IMR-90 (cell line): ENCODE measurements around the gene PPP2R2D. TPM values are rescaled to one million over a fixed set of nuclear protein-coding genes. Genes with fewer than 3 reads are reported as not detected.

ENCODE experiments used
- ATAC-seq: fragments of 200-7000 bp; cut with Tn5 transposase; 2 replicates; pipeline ENCODE4 v1.9.1; 2020; ENCODE audit warnings: low read depth, mild to moderate bottlenecking, moderate library complexity
- BruUV-seq: library from RNA; stranded (reverse); fragments of 400-500 nt; replicated peaks from 2 replicates; lab custom pipeline; 2021; lab: Mats Ljungman, UMichigan
- CTCF ChIA-PET: fragments of 300-600 bp; formaldehyde crosslinking; extraction: SDS; loops from one replicate; lab custom pipeline; 2021; ENCODE audit warnings: antibody characterized with exemption; lab: Yijun Ruan, JAX
- POLR2A ChIA-PET: fragments of 300-600 bp; sonication (Branson Sonifier 250); formaldehyde crosslinking; loops from one replicate; lab custom pipeline; 2022; ENCODE audit warnings: antibody characterized with exemption; ENCODE audit not compliant: unreplicated experiment; lab: Charles Lee
- DNase-seq: peaks from one replicate; pipeline ENCODE4 v3.0.0; 2013
- H2AFZ ChIP-seq: replicated peaks from 2 replicates; pipeline ENCODE3; 2013; ENCODE audit warnings: low read length, mild to moderate bottlenecking; ENCODE audit not compliant: poor library complexity
- H2AK5ac ChIP-seq: 2 replicates; pipeline ENCODE4 v1.6.1; 2013; ENCODE audit warnings: low read depth, low read length, inconsistent platforms
- H2AK9ac ChIP-seq: replicated peaks from 2 replicates; pipeline ENCODE3; 2013; ENCODE audit warnings: mild to moderate bottlenecking, low read depth, low read length, moderate library complexity; ENCODE audit not compliant: poor library complexity
- H2BK120ac ChIP-seq: 2 replicates; pipeline ENCODE4 v1.6.1; 2013; ENCODE audit warnings: low read depth, low read length, inconsistent platforms
- H2BK15ac ChIP-seq: 3 replicates; pipeline ENCODE4 v1.6.1; 2013; ENCODE audit warnings: low read depth, low read length, inconsistent platforms
- H2BK20ac ChIP-seq: 2 replicates; pipeline ENCODE4 v1.6.1; 2013; ENCODE audit warnings: low read depth, mild to moderate bottlenecking, inconsistent platforms, low read length, moderate library complexity
- H2BK5ac ChIP-seq: 2 replicates; pipeline ENCODE4 v1.6.1; 2013; ENCODE audit warnings: mild to moderate bottlenecking, low read depth, low read length, inconsistent platforms; ENCODE audit not compliant: poor library complexity, severe bottlenecking
- H3K14ac ChIP-seq: replicated peaks from 2 replicates; pipeline ENCODE4 v1.6.1; 2013; ENCODE audit warnings: low read depth, low read length, inconsistent platforms
- H3K18ac ChIP-seq: 2 replicates; pipeline ENCODE4 v1.6.1; 2013; ENCODE audit warnings: low read depth, low read length, control low read depth
- H3K23ac ChIP-seq: 2 replicates; pipeline ENCODE4 v1.6.1; 2013; ENCODE audit warnings: low read depth, low read length, inconsistent platforms
- H3K27ac ChIP-seq: 2 replicates; pipeline ENCODE4 v1.5.1; 2013; ENCODE audit warnings: mild to moderate bottlenecking, control low read depth, low read length; ENCODE audit not compliant: insufficient read depth
- H3K27me3 ChIP-seq: 2 replicates; pipeline ENCODE4 v1.6.1; 2013; ENCODE audit warnings: low read length; ENCODE audit not compliant: control insufficient read depth, insufficient read depth
- H3K36me3 ChIP-seq: 2 replicates; pipeline ENCODE4 v1.6.1; 2013; ENCODE audit warnings: low read length, mixed read lengths; ENCODE audit not compliant: control insufficient read depth, insufficient read depth
- H3K4ac ChIP-seq: 2 replicates; pipeline ENCODE4 v1.6.1; 2013; ENCODE audit warnings: low read depth, low read length, inconsistent platforms
- H3K4me1 ChIP-seq: 2 replicates; pipeline ENCODE4 v1.6.1; 2013; ENCODE audit warnings: low read length, mixed read lengths; ENCODE audit not compliant: control insufficient read depth, insufficient read depth
- H3K4me2 ChIP-seq: 2 replicates; pipeline ENCODE4 v1.6.1; 2013; ENCODE audit warnings: low read depth, mild to moderate bottlenecking, control low read depth, low read length, moderate library complexity
- H3K4me3 ChIP-seq: 2 replicates; pipeline ENCODE4 v1.5.1; 2013; ENCODE audit warnings: low read depth, mild to moderate bottlenecking, control low read depth, low read length, moderate library complexity; ENCODE audit not compliant: insufficient read depth
- H3K56ac ChIP-seq: 2 replicates; pipeline ENCODE4 v1.6.1; 2013; ENCODE audit warnings: low read length, inconsistent platforms; ENCODE audit not compliant: insufficient read depth; ENCODE audit errors: extremely low read depth
- H3K79me1 ChIP-seq, 2 experiments: 2 replicates each; pipeline ENCODE4 v1.6.1; 2013; ENCODE audit warnings: low read length in 2 of 2, inconsistent platforms in 1 of 2, low read depth in 1 of 2
- H3K9ac ChIP-seq: 2 replicates; pipeline ENCODE4 v1.6.1; 2013; ENCODE audit warnings: low read depth, low read length, control low read depth
- H3K9me1 ChIP-seq: 2 replicates; pipeline ENCODE4 v1.6.1; 2013; ENCODE audit warnings: low read length, inconsistent platforms; ENCODE audit not compliant: insufficient read depth
- H3K9me3 ChIP-seq: 2 replicates; pipeline ENCODE4 v1.6.1; 2013; ENCODE audit warnings: low read length; ENCODE audit not compliant: control insufficient read depth, insufficient read depth
- H4K20me1 ChIP-seq: 2 replicates; pipeline ENCODE4 v1.6.1; 2013; ENCODE audit warnings: low read length, inconsistent platforms; ENCODE audit not compliant: insufficient read depth
- H4K5ac ChIP-seq: 2 replicates; pipeline ENCODE4 v1.6.1; 2013; ENCODE audit warnings: mild to moderate bottlenecking, low read depth, low read length, control low read depth
- H4K8ac ChIP-seq, 2 experiments: 2 replicates each; pipeline ENCODE4 v1.6.1; 2013; ENCODE audit warnings: low read depth in 2 of 2, low read length in 2 of 2, control low read depth in 1 of 2, inconsistent platforms in 1 of 2
- H4K91ac ChIP-seq: 2 replicates; pipeline ENCODE4 v1.6.1; 2013; ENCODE audit warnings: low read depth, low read length, inconsistent platforms; ENCODE audit not compliant: insufficient read depth
- MAFK ChIP-seq: IDR thresholded peaks from 2 replicates; pipeline ENCODE4 v1.6.1; 2012; ENCODE audit warnings: low read depth, low read length, improper control_type of control experiment
- MXI1 ChIP-seq: IDR thresholded peaks from 2 replicates; pipeline ENCODE4 v1.6.1; 2012; ENCODE audit warnings: low read depth, mild to moderate bottlenecking, low read length, moderate library complexity, borderline replicate concordance
- POLR2A ChIP-seq: IDR thresholded peaks from 2 replicates; pipeline ENCODE4 v1.6.1; 2012; ENCODE audit warnings: mild to moderate bottlenecking, low read depth, low read length
- RAD21 ChIP-seq: IDR thresholded peaks from 2 replicates; pipeline ENCODE4 v1.6.1; 2012; ENCODE audit warnings: low read length, improper control_type of control experiment
- SMC3 ChIP-seq: fragments of 150-350 bp; IDR thresholded peaks from 2 replicates; pipeline ENCODE4 v1.6.1; 2016; ENCODE audit warnings: low read depth, mild to moderate bottlenecking, antibody characterized with exemption, low read length, moderate library complexity
- WGBS, 2 experiments: methylation state at CpG; one replicate each; pipeline versions ENCODE4 v1.1.5 to v1.1.7; 2013; ENCODE audit warnings: missing lambda C conversion rate in 2 of 2; ENCODE audit not compliant: insufficient read length in 1 of 2; ENCODE audit errors: extremely low coverage in 2 of 2; 5-methylcytosine and 5-hydroxymethylcytosine counted together
- dilution Hi-C: fragments of 300-500 bp; cut with HindIII; formaldehyde crosslinking; loops from one replicate; pipeline ENCODE4 v1.14.3; 2018; ENCODE audit warnings: low sequenced_read_pairs; ENCODE audit not compliant: unreplicated experiment
- in situ Hi-C: fragments of 300-500 bp; cut with MboI; formaldehyde crosslinking; loops from 3 replicates; pipeline ENCODE4 v1.14.3; 2019; ENCODE audit warnings: low sequenced_read_pairs, inconsistent platforms, mixed read lengths
- intact Hi-C: fragments of 100-400 bp; cut with micrococcal nuclease; formaldehyde crosslinking; loops from 2 replicates; pipeline ENCODE4 v1.10.0; 2022
- polyA plus RNA-seq, 3 experiments: library from polyadenylated mRNA; depleted of rRNA; stranded (reverse); fragments of >200 nt; gene quantifications; 2 replicates each; pipeline ENCODE4 v1.2.3, GENCODE V29; 2012; ENCODE audit warnings: low replicate concordance in 1 of 3
- total RNA-seq: library from RNA; depleted of rRNA; stranded (reverse); fragments of >200 nt; gene quantifications from 2 replicates; pipeline ENCODE4 v1.2.3, GENCODE V29; 2012

The PPP2R2D gene
- total and polyA plus RNA-seq, 2 of the 4 experiments (the other 2 are of a cell fraction) = 22.8 to 23.8 TPM

DNA sequence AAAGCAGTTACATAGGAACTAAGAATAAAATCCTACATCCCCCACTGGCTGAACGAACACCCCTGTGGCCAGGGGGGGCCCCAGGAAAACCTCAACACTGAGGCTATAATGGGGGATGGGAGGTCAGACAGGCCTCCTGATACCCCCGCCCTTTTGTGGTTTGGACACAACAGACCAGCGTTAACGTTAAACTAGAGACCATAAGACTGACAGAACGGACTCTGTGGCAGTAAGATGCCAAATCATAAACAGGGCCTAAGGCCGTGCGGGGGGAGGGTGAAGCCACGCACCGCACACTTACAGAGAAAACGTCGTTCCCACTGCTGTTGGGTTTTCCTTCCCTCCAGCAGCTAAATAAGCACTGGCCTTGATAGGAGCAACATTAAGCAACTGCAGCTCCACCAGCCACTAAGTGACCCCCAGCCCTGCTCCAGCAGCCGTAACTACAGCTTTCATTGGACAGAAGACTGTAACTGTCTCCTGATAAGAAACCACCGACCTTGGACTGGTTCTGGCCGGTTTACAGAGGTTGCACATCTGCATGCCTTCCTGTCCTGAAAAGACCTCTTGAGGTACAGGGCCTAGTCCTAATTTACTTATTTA lies 3.4 kb upstream of the PPP2R2D start:
- Histone ChIP-seq H3K9me3 (no peaks in the 10 kb centered on the region; the same call in 1 of the 2 replicates), H3K56ac (no peak overlapping the region), H3K27ac (no peak overlapping the region), H4K91ac (no peak overlapping the region), H3K23ac (no peak overlapping the region), H3K9me1 (0 out of 2 replicates have a peak, but pooled peaks cover 2% of the 10 kb centered on the region), H3K14ac (no peak overlapping the region), H3K79me1 (peaks cover 3% of the 10 kb centered on the region in 2 experiments; a peak in 2 of 4 replicates), H3K18ac (no peak overlapping the region), H3K36me3 (no peaks in the 10 kb centered on the region), H4K5ac (no peak overlapping the region), H4K8ac (no peak overlapping the region), H3K9ac (no peak overlapping the region), H3K4me2 (no peak overlapping the region), H2BK120ac (no peak overlapping the region), H2AK9ac (no peak overlapping the region), H3K4me1 (peaks cover 2% of the 10 kb centered on the region; the same call in 1 of the 2 replicates), H4K20me1 (peaks cover 6% of the 10 kb centered on the region; the same call in 1 of the 2 replicates), H2BK5ac (no peak overlapping the region), H3K27me3 (peaks cover 47% of the 10 kb centered on the region), H3K4ac (no peak overlapping the region), H2AFZ (no peak overlapping the region), H2AK5ac (no peak overlapping the region), H3K4me3 (no peak overlapping the region), H2BK20ac (no peak overlapping the region), H2BK15ac (no peak overlapping the region)
- TF ChIP-seq RAD21 = no peak
- TF ChIP-seq MXI1 = no peak
- no peak for TF ChIP-seq POLR2A
- TF ChIP-seq MAFK = no peak
- TF ChIP-seq SMC3 = no peak
- WGBS, 2 experiments = 20% methylated on average over 2 of the region's 14 CpGs; no CpG with 5 or more reads in 1 of the 2 experiments
- DNase-seq (no peak), ATAC-seq (no peak)
- CTCF ChIA-PET = interaction anchor here (1.4 to 2.3 kb wide), 2 partner anchors 12 to 125 kb away, joined by 3 to 8 read pairs; no protein-coding TSS in a partner anchor
- POLR2A ChIA-PET = no interaction called here
- intact Hi-C loops = no loop called here
- no TSS peak for BruUV-seq
- in situ Hi-C loops = no loop called here
- dilution Hi-C loops = no loop called here
